K562 (cell line): ENCODE results near the gene RNU11. TPM values are rescaled to one million over a fixed set of nuclear protein-coding genes. Genes with fewer than 3 reads are reported as not detected.

Experiments
- ATAC-seq: fragments of 200-7000 bp; cut with Tn5 transposase; 3 replicates; pipeline ENCODE4 v1.9.1; 2020; ENCODE audit warnings: moderate library complexity
- BruUV-seq: library from RNA; stranded (reverse); fragments of 400-500 nt; replicated peaks from 2 replicates; lab custom pipeline; 2021; lab: Mats Ljungman, UMichigan
- CTCF ChIA-PET: fragments of 300-600 bp; formaldehyde crosslinking; extraction: SDS; loops from one replicate; lab custom pipeline; 2021; ENCODE audit warnings: low intra/inter-chr PET ratio; lab: Yijun Ruan, JAX
- POLR2A ChIA-PET: fragments of 300-600, 350-650 bp; sonication (Branson Sonifier 250); formaldehyde crosslinking; extraction: SDS; loops from one replicate; lab custom pipeline; 2021; ENCODE audit warnings: antibody characterized with exemption, inconsistent platforms; lab: Yijun Ruan, JAX
- DNase-seq, 4 experiments: peaks; one replicate each; pipeline versions ENCODE4 v3.0.0 to v3.0.0-alpha.2; 2011 to 2018; ENCODE audit warnings: low spot score in 3 of 4, mixed read lengths in 3 of 4; ENCODE audit errors: extremely low read depth in 1 of 4
- FAIRE-seq: peaks from 2 replicates; lab custom pipeline; 2011; peaks lifted over from hg19 to GRCh38; lab: Jason Lieb, UNC
- H2AFZ ChIP-seq: 2 replicates; pipeline ENCODE4 v1.6.0; 2011; ENCODE audit warnings: low read depth, low read length, control low read depth, inconsistent platforms
- H3K27ac ChIP-seq: fragments of 200-600 bp; 3 replicates; pipeline ENCODE4 v1.8.0; 2011; ENCODE audit warnings: low read depth, mild to moderate bottlenecking, control low read depth, inconsistent platforms, low read length, moderate library complexity, mixed read lengths; ENCODE audit errors: extremely low read depth
- H3K27me3 ChIP-seq, 2 experiments: fragments of 300-600 bp in 1 of 2; 2 replicates in 1 of 2; 3 replicates in 1 of 2; pipeline versions ENCODE4 v1.6.0 to v1.8.0; 2011; ENCODE audit warnings: inconsistent platforms in 2 of 2, low read length in 2 of 2, mild to moderate bottlenecking in 1 of 2, mixed read lengths in 1 of 2, moderate library complexity in 1 of 2; ENCODE audit not compliant: control insufficient read depth in 2 of 2, insufficient read depth in 2 of 2
- H3K36me3 ChIP-seq: fragments of 300-600 bp; 3 replicates; pipeline ENCODE4 v1.8.0; 2011; ENCODE audit warnings: mild to moderate bottlenecking, low read length, inconsistent platforms; ENCODE audit not compliant: control insufficient read depth, insufficient read depth
- H3K4me1 ChIP-seq, 2 experiments: fragments of 200-600 bp in 1 of 2; replicated peaks in 1 of 2; 2 replicates in 1 of 2; 3 replicates in 1 of 2; pipeline versions ENCODE4 v1.5.1 to v1.8.0; 2011; ENCODE audit warnings: inconsistent platforms in 2 of 2, low read length in 2 of 2, mild to moderate bottlenecking in 1 of 2, mixed read lengths in 1 of 2, moderate library complexity in 1 of 2; ENCODE audit not compliant: control insufficient read depth in 2 of 2, insufficient read depth in 2 of 2
- H3K4me2 ChIP-seq: 2 replicates; pipeline ENCODE4 v1.6.1; 2011; ENCODE audit warnings: low read length, control low read depth, inconsistent platforms, mixed read lengths; ENCODE audit not compliant: insufficient read depth
- H3K4me3 ChIP-seq: fragments of 200-600 bp; sonication (generic), shearing (Covaris generic); 2 replicates; pipeline ENCODE4 v1.5.1; 2016; ENCODE audit warnings: control low read depth, inconsistent platforms
- H3K79me2 ChIP-seq: fragments of 200-600 bp; 3 replicates; pipeline ENCODE4 v1.8.0; 2011; ENCODE audit warnings: low read length, inconsistent platforms; ENCODE audit not compliant: control insufficient read depth, insufficient read depth
- H3K9ac ChIP-seq, 2 experiments: 2 replicates each; pipeline versions ENCODE4 v1.6.0 to v1.6.1; 2011; ENCODE audit warnings: low read depth in 2 of 2, low read length in 2 of 2, control low read depth in 1 of 2, inconsistent platforms in 1 of 2, mild to moderate bottlenecking in 1 of 2, mixed read lengths in 1 of 2; ENCODE audit not compliant: insufficient read depth in 1 of 2
- H3K9me1 ChIP-seq: one replicate; pipeline ENCODE4 v1.6.0; 2011; ENCODE audit warnings: inconsistent platforms, mild to moderate bottlenecking, low read length, moderate library complexity; ENCODE audit not compliant: control insufficient read depth, insufficient read depth
- H3K9me3 ChIP-seq: replicated peaks from 2 replicates; pipeline ENCODE4 v1.5.1; 2011; ENCODE audit warnings: low read depth, low read length, inconsistent platforms; ENCODE audit not compliant: control insufficient read depth, insufficient read depth
- H4K20me1 ChIP-seq: replicated peaks from 2 replicates; pipeline ENCODE4 v1.6.1; 2011; ENCODE audit warnings: low read length, inconsistent platforms, mixed read lengths; ENCODE audit not compliant: control insufficient read depth, insufficient read depth
- CCNT2 ChIP-seq: IDR thresholded peaks from 2 replicates; pipeline ENCODE4 v1.6.1; 2011; ENCODE audit warnings: borderline replicate concordance, low read depth, mild to moderate bottlenecking, moderate library complexity, mixed read lengths, low read length; ENCODE audit not compliant: insufficient read length; ENCODE audit errors: extremely low read depth
- CEBPG ChIP-seq, 3 experiments: fragments of 200-800 bp in 1 of 3; sonication (Bioruptor generic) in 1 of 3; sonication (generic) in 1 of 3; formaldehyde crosslinking in 1 of 3; IDR thresholded peaks in 2 of 3; conservative IDR thresholded peaks in 1 of 3; 2 replicates each; pipeline versions ENCODE4 v1.6.1 to v1.8.0; 2016 to 2022; ENCODE audit warnings: missing compliant biosample characterization in 2 of 3, missing genetic modification characterization in 2 of 3, mild to moderate bottlenecking in 1 of 3, missing genetic modification reagents in 1 of 3
- FIP1L1 ChIP-seq: fragments of 200-400 bp; formaldehyde crosslinking; IDR thresholded peaks from 2 replicates; pipeline ENCODE4 v1.6.1; 2018; ENCODE audit warnings: mild to moderate bottlenecking, low read depth, low read length; ENCODE audit not compliant: poor library complexity, severe bottlenecking
- SAFB ChIP-seq: fragments of 200-400 bp; formaldehyde crosslinking; IDR thresholded peaks from 2 replicates; pipeline ENCODE4 v1.6.1; 2017; ENCODE audit warnings: low read depth, low read length, borderline replicate concordance
- SMARCA4 ChIP-seq: fragments of 450-650 bp; IDR thresholded peaks from 2 replicates; pipeline ENCODE4 v1.6.1; 2016
- ZNF175 ChIP-seq: fragments of 200-800 bp; sonication (Bioruptor generic); IDR thresholded peaks from 2 replicates; pipeline ENCODE4 v1.6.1; 2016; ENCODE audit warnings: low read depth, mild to moderate bottlenecking, missing genetic modification characterization, missing compliant biosample characterization
- WGBS: fragments of 100-300 bp; shearing (Covaris generic); methylation state at CpG from one replicate; pipeline ENCODE4 v1.1.6; 2016; ENCODE audit warnings: low coverage, mixed read lengths; ENCODE audit not compliant: insufficient coverage; ENCODE audit errors: missing lambda C conversion rate; 5-methylcytosine and 5-hydroxymethylcytosine counted together
- in situ Hi-C: fragments of 300-500 bp; cut with MboI; formaldehyde crosslinking; loops from 4 replicates; pipeline ENCODE4 v1.15.0; 2018; ENCODE audit warnings: inconsistent platforms, mixed read lengths
- intact Hi-C: fragments of 100-400 bp; cut with micrococcal nuclease; formaldehyde crosslinking; loops from 2 replicates; pipeline ENCODE4 v1.14.2; 2022
- polyA plus RNA-seq, 8 experiments: library from polyadenylated mRNA; depleted of rRNA in 4 of 8; stranded (reverse) in 5 of 8; unstranded in 3 of 8; fragments of >200 nt; fragmentation: Nextera tagmentation in 2 of 8; fragmentation: Illumina TruSeq in 1 of 8; extraction: Ambion mirVana in 2 of 8; extraction: Trizol in 1 of 8; gene quantifications; 2 replicates each; pipeline versions ENCODE4 v1.2.1 to v1.2.3, GENCODE V29; 2011 to 2014; ENCODE audit warnings: inconsistent platforms in 1 of 8, missing spikeins in 1 of 8
- total RNA-seq, 7 experiments: library from RNA; depleted of rRNA in 6 of 7; stranded (reverse); fragments of >200 nt in 6 of 7; fragmentation: Illumina TruSeq in 2 of 7; extraction: Trizol in 2 of 7; gene quantifications; 2 replicates each; pipeline versions ENCODE4 v1.2.1 to v1.2.3, GENCODE V29; 2011 to 2021; ENCODE audit warnings: low replicate concordance in 1 of 7
- TF ChIP-seq, protein P1 (sequence below), 2 experiments: IDR thresholded peaks in 1 of 2; conservative IDR thresholded peaks in 1 of 2; 2 replicates each; pipeline ENCODE4 v1.6.1; 2016; ENCODE audit warnings: low read depth in 2 of 2, mild to moderate bottlenecking in 1 of 2, missing compliant biosample characterization in 1 of 2, missing genetic modification characterization in 1 of 2, moderate library complexity in 1 of 2
- TF ChIP-seq, protein P2 (sequence below): IDR thresholded peaks from 3 replicates; pipeline ENCODE4 v1.6.1; 2011; ENCODE audit warnings: borderline replicate concordance, mild to moderate bottlenecking; ENCODE audit not compliant: insufficient read length, insufficient read depth

The RNU11 gene
- total and polyA plus RNA-seq, 9 of the 15 experiments (the other 6 are each of a cell fraction or from before 2014, with no cell fraction given) = not detected

DNA sequence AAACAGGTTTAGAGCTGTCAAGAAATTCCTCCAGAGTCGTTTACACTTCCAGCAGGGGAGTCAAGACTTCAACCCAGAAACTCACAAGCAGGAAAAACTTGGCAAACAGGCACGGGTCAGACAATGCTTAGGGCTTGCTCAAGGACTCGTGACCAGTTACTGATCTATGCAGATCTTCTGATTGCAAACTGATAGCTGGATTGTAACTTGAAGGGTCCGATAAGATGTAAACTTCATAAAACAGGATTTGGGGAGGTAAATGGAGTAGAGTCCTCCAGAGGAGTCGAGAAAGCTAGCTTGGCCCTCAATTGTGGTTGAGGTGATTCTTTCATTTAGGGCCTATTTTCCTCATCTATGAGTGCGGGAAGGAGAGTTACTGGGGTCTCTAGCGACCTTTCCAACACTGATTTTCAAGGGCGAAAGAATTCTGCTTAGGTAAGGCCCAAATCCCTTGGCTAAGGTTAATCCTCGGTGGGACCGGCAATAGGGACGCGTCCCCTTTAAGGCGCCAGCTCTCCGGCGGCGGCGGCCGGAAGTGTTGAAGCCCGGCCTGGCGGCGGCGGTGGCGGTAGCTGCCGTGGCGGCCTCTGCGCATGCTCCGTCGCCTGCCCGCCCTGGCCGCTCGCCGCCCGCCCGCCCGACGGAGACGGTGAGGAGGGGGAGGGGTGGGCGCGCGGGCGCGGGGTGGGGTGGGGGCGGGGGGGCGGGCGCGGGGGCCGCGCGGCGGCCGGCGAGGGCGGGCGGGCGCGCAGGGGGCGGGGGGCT is 20.0 kb downstream of the RNU11 start, which contains the start of gene GMEB1 (continued):
- TF ChIP-seq CEBPG (CRISPR knock-in tag; IDR thresholded peaks at IDR 0.05) = no peak
- TF ChIP-seq CEBPG (tag; conservative IDR thresholded peaks at IDR 0.05 in 1 of 2, IDR thresholded peaks at IDR 0.05 in 1 of 2) = 0 out of 4 replicates have a peak, but pooled peaks of 1 of the 2 experiments have one; percentile 24
- TF ChIP-seq, all 486 proteins: peak for 101

GRCh38 chr1:28668956-28669723 is 20.7 kb downstream of the RNU11 start:
- H3K9me1 ChIP-seq = no peaks in the 10 kb centered on the region
- DNase-seq = peak in 2 of 4 experiments; percentile 40 to 57
- in situ Hi-C loops (no loop called here), intact Hi-C loops (loop anchor here (1.0 to 2.0 kb wide), 2 partner anchors 20 to 67 kb away; partner anchors contain the start of genes RNU11 and YTHDF2)
- POLR2A ChIA-PET = interaction anchor here (0.6 to 13.8 kb wide), 22 partner anchors 10 to 771 kb away, joined by 3 to 240 read pairs (median 4); partner anchors contain the start of genes RNU11, TAF12 and YTHDF2
- under 1% methylated on average over 51 of the region's 63 CpGs for WGBS
- no peaks in the 10 kb centered on the region for H3K36me3 ChIP-seq
- peak overlapping the region; percentile 98 for H3K4me3 ChIP-seq
- CTCF ChIA-PET = no interaction called here
- peak overlapping the region; percentile 89 for H3K4me2 ChIP-seq
- peak overlapping the region; percentile 66 for H2AFZ ChIP-seq
- no peaks in the 10 kb centered on the region for H3K9me3 ChIP-seq
- no peaks in the 10 kb centered on the region for H3K27me3 ChIP-seq
- ATAC-seq = peak; percentile 70
- BruUV-seq = TSS peak; percentile 86
- peaks cover 34% of the 10 kb centered on the region for H3K79me2 ChIP-seq
- peaks cover 3 to 24% of the 10 kb centered on the region in 2 experiments; a peak in 4 of 5 replicates for H3K4me1 ChIP-seq
- H4K20me1 ChIP-seq = no peaks in the 10 kb centered on the region
- peak overlapping the region; percentile 95 to 100 for H3K9ac ChIP-seq
- peak overlapping the region; percentile 95 for H3K27ac ChIP-seq
- no peak for FAIRE-seq
- TF ChIP-seq, protein P1, sequence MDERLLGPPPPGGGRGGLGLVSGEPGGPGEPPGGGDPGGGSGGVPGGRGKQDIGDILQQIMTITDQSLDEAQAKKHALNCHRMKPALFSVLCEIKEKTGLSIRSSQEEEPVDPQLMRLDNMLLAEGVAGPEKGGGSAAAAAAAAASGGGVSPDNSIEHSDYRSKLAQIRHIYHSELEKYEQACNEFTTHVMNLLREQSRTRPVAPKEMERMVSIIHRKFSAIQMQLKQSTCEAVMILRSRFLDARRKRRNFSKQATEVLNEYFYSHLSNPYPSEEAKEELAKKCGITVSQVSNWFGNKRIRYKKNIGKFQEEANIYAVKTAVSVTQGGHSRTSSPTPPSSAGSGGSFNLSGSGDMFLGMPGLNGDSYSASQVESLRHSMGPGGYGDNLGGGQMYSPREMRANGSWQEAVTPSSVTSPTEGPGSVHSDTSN (CRISPR knock-in tag; IDR thresholded peaks at IDR 0.05; ENCODE audit: low read depth) = no peak
- TF ChIP-seq, protein P1 (tag; conservative IDR thresholded peaks at IDR 0.05; ENCODE audit: low read depth) = no peak
- TF ChIP-seq FIP1L1 (peak; percentile 40), ZNF175 (peak; percentile 58; the same call in 1 of the 2 replicates), SAFB (no peak), CCNT2 (peak; percentile 58), SMARCA4 (0 out of 2 replicates have a peak, but pooled peaks have one; percentile 9)
- TF ChIP-seq, protein P2, sequence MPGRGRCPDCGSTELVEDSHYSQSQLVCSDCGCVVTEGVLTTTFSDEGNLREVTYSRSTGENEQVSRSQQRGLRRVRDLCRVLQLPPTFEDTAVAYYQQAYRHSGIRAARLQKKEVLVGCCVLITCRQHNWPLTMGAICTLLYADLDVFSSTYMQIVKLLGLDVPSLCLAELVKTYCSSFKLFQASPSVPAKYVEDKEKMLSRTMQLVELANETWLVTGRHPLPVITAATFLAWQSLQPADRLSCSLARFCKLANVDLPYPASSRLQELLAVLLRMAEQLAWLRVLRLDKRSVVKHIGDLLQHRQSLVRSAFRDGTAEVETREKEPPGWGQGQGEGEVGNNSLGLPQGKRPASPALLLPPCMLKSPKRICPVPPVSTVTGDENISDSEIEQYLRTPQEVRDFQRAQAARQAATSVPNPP = no peak
